Gastroesophageal sphincter (tissue), 3 donors: ENCODE results near the gene ALDH1L1.

ENCODE experiments used
- POLR2AphosphoS5 ChIP-seq: sonication (generic); formaldehyde crosslinking; IDR thresholded peaks from one replicate; pipeline ENCODE4 v1.6.1; 2017; ENCODE audit warnings: antibody characterized with exemption
- TF ChIP-seq, protein P1 (sequence below), 4 experiments: fragments of 200-600 bp in 2 of 4; fragments of 450-650 bp in 2 of 4; sonication (generic) in 1 of 4; IDR thresholded peaks; one replicate each; pipeline ENCODE4 v1.5.1; 2017 to 2019; ENCODE audit warnings: antibody characterized with exemption in 4 of 4, mild to moderate bottlenecking in 2 of 4, moderate library complexity in 2 of 4

DNA sequence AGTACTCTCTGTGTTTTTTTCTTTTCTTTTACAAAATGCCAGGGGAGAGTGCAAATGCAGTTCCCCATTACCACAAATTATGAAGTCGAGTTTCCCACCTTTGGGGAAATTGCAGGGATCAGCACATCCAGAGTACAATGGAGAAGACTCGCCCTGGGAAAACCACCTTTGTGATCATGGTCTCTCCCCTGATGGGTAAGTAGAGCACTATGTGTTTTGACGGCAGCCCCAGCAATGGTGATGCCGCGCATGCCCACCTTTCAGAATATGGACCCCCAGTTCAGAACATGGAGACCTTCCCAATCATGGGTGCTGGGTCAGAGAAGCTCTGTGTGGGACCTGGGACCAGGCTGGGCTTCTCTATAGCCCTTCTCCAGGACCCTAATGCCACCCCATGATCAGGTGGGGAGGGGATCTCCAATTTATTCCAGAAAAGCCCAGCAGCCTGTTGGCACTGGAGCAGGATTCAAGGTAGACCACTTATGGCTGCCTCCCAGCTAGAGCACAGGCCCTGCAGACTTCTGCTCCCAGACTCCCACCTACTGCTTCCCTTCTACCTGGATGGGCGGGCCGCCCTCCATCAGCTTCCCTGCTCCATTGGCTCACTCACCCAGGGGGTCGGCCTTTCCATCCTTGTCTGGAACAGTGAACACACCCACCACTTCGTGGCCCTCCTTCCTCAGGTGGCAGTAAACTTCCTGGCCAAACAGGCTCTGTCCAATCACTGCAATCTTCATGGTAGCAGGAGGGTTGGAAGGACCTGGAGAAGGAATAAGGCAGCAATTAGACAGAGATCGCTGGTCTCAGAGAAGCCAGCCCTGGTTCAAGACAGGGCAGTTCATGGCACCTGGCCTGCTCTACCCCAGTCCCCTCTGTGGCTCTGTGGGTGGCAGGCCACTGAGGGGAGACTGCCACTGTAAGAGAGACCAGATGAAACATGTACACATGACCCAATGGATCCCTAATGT is 19.9 kb downstream of the ALDH1L1 start:
- TF ChIP-seq, protein P1, sequence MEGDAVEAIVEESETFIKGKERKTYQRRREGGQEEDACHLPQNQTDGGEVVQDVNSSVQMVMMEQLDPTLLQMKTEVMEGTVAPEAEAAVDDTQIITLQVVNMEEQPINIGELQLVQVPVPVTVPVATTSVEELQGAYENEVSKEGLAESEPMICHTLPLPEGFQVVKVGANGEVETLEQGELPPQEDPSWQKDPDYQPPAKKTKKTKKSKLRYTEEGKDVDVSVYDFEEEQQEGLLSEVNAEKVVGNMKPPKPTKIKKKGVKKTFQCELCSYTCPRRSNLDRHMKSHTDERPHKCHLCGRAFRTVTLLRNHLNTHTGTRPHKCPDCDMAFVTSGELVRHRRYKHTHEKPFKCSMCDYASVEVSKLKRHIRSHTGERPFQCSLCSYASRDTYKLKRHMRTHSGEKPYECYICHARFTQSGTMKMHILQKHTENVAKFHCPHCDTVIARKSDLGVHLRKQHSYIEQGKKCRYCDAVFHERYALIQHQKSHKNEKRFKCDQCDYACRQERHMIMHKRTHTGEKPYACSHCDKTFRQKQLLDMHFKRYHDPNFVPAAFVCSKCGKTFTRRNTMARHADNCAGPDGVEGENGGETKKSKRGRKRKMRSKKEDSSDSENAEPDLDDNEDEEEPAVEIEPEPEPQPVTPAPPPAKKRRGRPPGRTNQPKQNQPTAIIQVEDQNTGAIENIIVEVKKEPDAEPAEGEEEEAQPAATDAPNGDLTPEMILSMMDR (IDR thresholded peaks at IDR 0.05), result no peak
- no peak for TF ChIP-seq POLR2AphosphoS5
